ENCODE data around the gene PCDH8.

The PCDH8 gene

DNA sequence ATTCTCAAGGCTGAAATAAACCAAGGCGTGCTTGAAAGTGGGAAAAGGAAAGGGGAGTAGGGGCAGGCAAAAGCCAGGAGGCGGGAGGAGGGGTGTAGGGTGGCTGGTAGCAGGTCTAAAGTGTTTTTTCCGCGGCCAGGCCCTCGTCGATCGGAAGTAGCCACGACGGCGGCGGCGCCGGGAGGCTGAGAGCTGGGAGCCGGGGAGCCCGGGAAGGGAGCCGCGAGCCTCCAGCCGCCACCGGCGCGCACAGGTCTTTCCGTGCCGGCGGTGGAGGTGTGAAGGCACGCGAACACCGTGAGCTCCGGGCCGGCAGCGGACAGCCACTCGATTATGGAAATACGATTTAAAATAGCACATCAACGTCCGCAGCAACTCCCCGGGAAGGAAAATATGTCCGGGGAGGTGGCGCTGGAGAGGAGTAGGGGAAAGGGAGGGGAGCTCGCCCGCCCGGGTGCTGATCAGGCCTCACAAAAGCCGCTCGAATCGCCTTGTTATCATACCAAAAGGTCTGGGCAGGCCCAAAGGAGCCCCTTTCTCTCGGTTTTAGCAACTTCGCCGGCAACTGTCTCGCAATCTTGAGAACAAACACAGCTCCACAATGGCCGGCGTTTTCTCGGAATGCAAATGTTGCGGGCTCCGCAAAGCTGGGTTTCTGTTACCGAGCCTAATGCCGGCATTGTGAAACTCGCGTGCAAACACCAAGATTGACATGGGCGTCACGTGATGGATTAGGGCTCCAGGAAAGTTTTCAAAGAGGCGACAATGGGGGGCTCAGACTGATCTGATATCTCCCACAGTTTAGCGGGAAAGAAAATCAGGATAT is 2.9 kb upstream of the PCDH8 start:
- DNase-seq (ENCODE audit: extremely low read depth in 1 of 2, low read depth in 1 of 2): no peak

- no peak for DNase-seq (ENCODE audit: extremely low read depth in 1 of 2, low read depth in 1 of 2)
These were observed 2.1 kb upstream of the PCDH8 start for GRCh38 chr13:52850396-52851136.

DNA sequence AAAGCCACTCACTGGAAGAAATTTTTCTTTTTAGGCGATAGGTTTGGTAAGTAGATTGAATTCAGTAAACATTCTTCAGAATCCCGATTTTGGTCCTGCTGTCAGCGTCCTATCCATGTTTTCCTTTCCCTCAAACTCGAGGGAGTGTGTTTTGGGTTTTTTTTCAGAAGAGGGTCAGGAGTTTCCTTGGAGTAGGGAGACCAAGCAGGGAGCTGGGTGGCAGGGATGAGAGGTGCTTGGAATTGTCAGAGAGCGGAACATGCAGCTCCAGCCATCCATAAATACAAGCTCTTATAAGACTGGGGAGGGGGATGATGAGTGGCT is 1.6 kb upstream of the PCDH8 start:
- no peak for DNase-seq (ENCODE audit: extremely low read depth in 1 of 2, low read depth in 1 of 2)

- no peak for DNase-seq (ENCODE audit: extremely low read depth in 1 of 2, low read depth in 1 of 2)
These were observed 1.0 kb upstream of the PCDH8 start for GRCh38 chr13:52849291-52850071.

GRCh38 chr13:52847682-52848432 is 583 bp downstream of the PCDH8 start:
- DNase-seq (ENCODE audit: extremely low read depth in 1 of 2, low read depth in 1 of 2): no peak

- no peak for DNase-seq (ENCODE audit: extremely low read depth in 1 of 2, low read depth in 1 of 2)
These were observed 1.1 kb downstream of the PCDH8 start for GRCh38 chr13:52847322-52847681.

- DNase-seq (ENCODE audit: extremely low read depth in 1 of 2, low read depth in 1 of 2): no peak
These were observed 1.7 kb downstream of the PCDH8 start for GRCh38 chr13:52846567-52847321.

DNA sequence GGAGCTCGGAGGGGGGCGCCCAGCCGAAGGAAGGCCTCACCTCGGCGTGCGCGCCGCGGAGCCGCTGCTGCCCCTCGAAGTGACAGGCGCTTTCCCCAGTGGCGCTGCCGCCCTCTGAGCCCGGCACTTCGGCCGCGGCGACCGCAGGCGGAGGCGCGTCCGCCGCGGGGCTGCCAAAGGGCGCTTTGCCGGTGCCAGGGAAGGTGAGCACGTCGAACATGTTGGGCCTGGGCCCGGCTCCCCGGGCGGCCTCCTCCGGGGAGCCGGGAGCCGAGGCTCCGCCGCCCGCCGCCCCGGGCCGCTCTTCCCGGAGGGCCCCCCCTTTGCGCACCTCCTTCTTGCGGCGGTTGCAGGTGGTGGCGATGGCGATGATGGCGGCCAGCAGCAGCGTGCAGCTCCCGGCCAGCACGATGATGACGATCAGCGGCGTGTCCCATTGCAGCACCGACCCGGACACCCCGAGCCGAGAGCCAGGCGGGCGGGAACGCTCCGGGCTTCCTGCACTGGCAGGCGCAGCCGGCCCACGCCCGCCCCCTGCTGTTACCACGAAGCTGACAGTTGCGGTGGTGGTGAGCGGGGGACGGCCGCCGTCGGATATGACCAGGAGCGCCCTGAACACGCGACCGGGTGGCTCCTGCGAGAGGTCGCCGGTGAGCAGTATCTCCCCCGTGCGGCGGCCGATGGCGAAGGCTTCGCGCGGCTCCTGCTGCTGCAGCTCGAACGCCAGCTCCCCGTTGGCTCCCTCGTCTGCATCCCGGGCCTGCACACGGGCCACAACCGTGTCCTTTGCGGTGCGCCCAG is 2.5 kb downstream of the PCDH8 start:
- no peak for DNase-seq (ENCODE audit: extremely low read depth in 1 of 2, low read depth in 1 of 2)

GRCh38 chr13:52845334-52845761 is 3.1 kb downstream of the PCDH8 start:
- no peak for DNase-seq (ENCODE audit: extremely low read depth in 1 of 2, low read depth in 1 of 2)

GRCh38 chr13:52844836-52845235 is 3.6 kb downstream of the PCDH8 start:
- DNase-seq (ENCODE audit: extremely low read depth in 1 of 2, low read depth in 1 of 2): no peak

GRCh38 chr13:52842441-52842840 is 6.0 kb downstream of the PCDH8 start:
- no peak for DNase-seq (ENCODE audit: extremely low read depth in 1 of 2, low read depth in 1 of 2)

- DNase-seq (ENCODE audit: extremely low read depth in 1 of 2, low read depth in 1 of 2): no peak
These were observed 8.4 kb downstream of the PCDH8 start for GRCh38 chr13:52840066-52840465.

- DNase-seq (ENCODE audit: extremely low read depth in 1 of 2, low read depth in 1 of 2): no peak
These were observed 9.9 kb downstream of the PCDH8 start for GRCh38 chr13:52838433-52839107.

DNA sequence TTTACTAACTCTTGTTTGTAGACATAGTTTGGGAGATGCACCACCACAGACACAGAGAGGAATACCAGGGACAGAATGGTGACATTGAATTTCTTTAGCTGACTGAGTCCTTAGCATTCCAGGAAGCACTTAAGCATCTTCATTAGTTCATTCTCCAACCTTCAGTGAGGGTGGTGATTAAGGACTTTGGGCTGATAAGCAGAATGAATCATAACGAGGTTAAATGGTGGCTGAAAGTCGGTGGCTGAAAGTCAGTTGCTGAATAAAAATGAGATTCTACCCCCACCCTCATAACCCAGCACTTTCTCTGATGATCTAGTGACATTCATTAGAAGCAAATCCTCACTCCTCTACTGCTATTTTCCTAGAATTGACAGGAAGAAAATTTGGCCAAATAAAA is 10.6 kb downstream of the PCDH8 start:
- no peak for DNase-seq (ENCODE audit: extremely low read depth in 1 of 2, low read depth in 1 of 2)

DNA sequence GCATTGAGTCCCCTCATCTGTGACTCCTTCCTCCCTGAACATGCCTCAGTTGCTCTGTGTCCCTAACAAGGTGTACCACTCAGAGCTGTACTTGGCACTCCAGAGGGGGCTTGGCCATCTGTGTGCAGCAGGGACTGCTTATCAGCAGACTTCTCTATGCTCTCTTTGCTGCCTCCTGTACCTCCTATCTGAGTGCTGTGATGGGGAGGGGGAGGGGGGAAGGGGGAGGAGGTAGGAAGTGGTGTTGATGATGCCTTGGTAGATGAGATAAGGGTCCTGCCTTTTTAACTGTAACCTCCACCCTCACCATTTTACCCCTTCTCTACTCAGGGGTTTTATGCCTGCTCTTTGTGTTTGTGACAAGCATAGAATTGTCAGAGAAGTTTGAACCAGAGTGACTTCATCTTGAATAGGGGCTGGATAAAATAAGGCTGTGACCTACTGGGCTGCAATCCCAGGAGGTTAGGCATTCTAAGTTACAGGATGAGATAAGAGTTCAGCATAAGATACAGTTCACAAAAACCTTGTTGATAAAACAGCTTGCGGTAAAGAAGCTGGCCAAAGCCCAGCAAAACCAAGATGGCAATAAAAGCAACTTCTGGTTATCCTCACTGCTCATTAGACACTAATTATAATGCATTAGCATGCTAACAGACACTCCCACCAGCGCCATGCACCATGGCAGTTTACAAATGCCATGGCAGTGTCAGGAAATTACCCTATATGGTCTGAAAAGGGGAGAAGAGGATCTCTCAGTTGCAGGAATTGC is 13.2 kb downstream of the PCDH8 start:
- DNase-seq (ENCODE audit: extremely low read depth in 1 of 2, low read depth in 1 of 2): no peak

DNA sequence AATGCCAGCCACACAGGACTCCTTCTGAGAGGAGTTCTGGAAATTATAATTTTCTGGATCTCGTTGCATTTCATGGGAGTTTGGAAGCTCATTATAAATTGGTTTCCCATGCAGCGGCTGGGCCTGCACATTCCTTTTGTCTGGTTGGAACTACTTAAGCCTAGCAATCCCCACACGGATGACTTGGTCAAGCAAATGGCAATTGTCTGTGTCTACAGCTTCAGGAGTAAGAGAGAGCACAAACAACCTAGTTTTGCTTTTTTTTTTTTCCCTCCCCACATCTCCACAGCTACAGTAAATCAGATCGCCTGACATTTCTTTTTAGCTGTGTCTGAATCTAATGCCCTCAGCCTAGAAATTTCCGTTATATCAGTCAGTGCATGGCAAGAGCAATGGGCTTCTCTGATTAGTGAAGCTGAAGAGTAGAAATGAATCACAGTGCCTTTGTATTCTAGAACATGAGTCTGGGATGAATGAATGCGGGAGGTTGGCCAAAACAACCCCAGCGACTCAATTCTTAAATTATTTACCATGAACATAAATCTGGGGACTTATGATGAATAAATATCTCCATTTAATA is 15.1 kb downstream of the PCDH8 start:
- DNase-seq (ENCODE audit: extremely low read depth in 1 of 2, low read depth in 1 of 2): no peak

DNA sequence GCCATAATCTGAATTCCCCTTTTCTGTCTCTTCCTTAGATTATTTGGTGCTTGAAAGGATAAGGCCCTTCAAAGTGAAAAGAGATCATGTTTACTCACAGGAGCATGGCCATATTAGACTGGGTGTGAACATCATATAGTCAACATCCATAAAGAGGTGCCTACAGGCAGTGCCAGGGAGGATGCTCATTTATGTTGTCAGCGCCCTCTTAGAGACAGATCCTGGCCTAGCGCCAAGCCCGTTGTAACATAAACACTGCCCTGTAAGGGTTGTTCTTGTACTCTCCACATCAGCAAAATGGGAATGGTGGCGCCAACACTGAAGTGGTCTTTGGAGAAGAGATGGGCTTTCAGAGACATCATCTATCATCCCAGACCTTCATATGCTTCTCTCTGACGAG is 16.1 kb downstream of the PCDH8 start:
- no peak for DNase-seq (ENCODE audit: extremely low read depth in 1 of 2, low read depth in 1 of 2)

GRCh38 chr13:52830946-52831345 is 17.5 kb downstream of the PCDH8 start:
- DNase-seq (ENCODE audit: extremely low read depth in 1 of 2, low read depth in 1 of 2): no peak
